Large intestine (tissue), 3 donors: Measurements from ENCODE around the gene CDH24. TPM values are rescaled to one million over a fixed set of nuclear protein-coding genes. Genes with fewer than 3 reads are reported as not detected.
A peak's percentile ranks its signal among the peaks of the same experiment; 100 is the strongest.

Source experiments
- DNase-seq, 2 donors: peaks; one replicate each; pipeline versions ENCODE4 v3.0.0 to v3.0.0-alpha.2; 2013
- H3K27ac ChIP-seq: one replicate; pipeline ENCODE4 v1.5.1; 2013; ENCODE audit warnings: low read length
- H3K27me3 ChIP-seq: 2 replicates; pipeline ENCODE4 v1.6.1; 2013; ENCODE audit warnings: low read length; ENCODE audit not compliant: control insufficient read depth, insufficient read depth
- H3K36me3 ChIP-seq: 2 replicates; pipeline ENCODE4 v1.6.1; 2013; ENCODE audit warnings: low read length; ENCODE audit not compliant: control insufficient read depth, insufficient read depth
- H3K4me1 ChIP-seq: one replicate; pipeline ENCODE4 v1.6.1; 2013; ENCODE audit warnings: low read length; ENCODE audit not compliant: control insufficient read depth, insufficient read depth
- H3K4me3 ChIP-seq: one replicate; pipeline ENCODE4 v1.5.1; 2013; ENCODE audit warnings: low read length
- H3K9me3 ChIP-seq: one replicate; pipeline ENCODE4 v1.6.1; 2013; ENCODE audit warnings: mild to moderate bottlenecking, low read depth, low read length, moderate library complexity; ENCODE audit not compliant: control insufficient read depth
- WGBS: methylation state at CpG from one replicate; pipeline ENCODE4 v1.1.5; 2013; ENCODE audit warnings: low lambda C conversion rate; ENCODE audit not compliant: insufficient coverage; 5-methylcytosine and 5-hydroxymethylcytosine counted together
- polyA plus RNA-seq: library from polyadenylated mRNA; unstranded; fragments of 120-200 nt; gene quantifications from one replicate; pipeline ENCODE4 v1.2.1, GENCODE V29; 2013

The CDH24 gene
- polyA plus RNA-seq, 1 donor = 10.5 TPM

DNA sequence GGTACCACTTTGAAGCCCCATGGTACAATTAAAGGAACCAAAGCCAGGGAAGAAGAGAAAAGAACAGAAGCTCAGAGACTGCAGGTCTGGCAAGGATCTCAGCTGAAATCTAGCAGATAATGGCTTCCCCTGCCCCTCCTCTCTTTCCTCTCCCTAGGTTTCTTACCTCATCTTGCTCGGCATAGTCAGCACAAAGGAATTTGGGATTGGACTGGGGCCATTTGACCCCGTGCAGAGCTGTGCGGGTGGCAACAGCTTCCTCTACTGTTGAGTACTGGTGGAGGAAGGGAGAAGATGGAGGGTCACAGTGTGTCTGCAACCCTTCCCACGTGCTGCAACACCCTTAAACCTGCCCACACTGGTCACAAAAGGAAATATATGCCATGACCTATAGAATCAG, 4.7 kb upstream of the CDH24 start:
- H3K9me3 ChIP-seq = no peaks in the 10 kb centered on the region
- WGBS = no CpG with 5 or more reads among the region's 4 CpGs
- H3K4me3 ChIP-seq = no peak overlapping the region
- peaks cover 78% of the 10 kb centered on the region for H3K36me3 ChIP-seq
- no peak overlapping the region for H3K27ac ChIP-seq
- DNase-seq = no peak
- H3K27me3 ChIP-seq = no peaks in the 10 kb centered on the region
- H3K4me1 ChIP-seq = peaks cover 2% of the 10 kb centered on the region

- no peak for DNase-seq
- H3K4me3 ChIP-seq = no peak overlapping the region
- no peak overlapping the region for H3K27ac ChIP-seq
- no CpG with 5 or more reads among the region's 17 CpGs for WGBS
- no peaks in the 10 kb centered on the region for H3K27me3 ChIP-seq
- H3K36me3 ChIP-seq = peaks cover 66% of the 10 kb centered on the region
- H3K9me3 ChIP-seq = no peaks in the 10 kb centered on the region
- H3K4me1 ChIP-seq = peaks cover 13% of the 10 kb centered on the region
Observed at GRCh38 chr14:23060536-23061260, 3.4 kb upstream of the CDH24 start.

DNA sequence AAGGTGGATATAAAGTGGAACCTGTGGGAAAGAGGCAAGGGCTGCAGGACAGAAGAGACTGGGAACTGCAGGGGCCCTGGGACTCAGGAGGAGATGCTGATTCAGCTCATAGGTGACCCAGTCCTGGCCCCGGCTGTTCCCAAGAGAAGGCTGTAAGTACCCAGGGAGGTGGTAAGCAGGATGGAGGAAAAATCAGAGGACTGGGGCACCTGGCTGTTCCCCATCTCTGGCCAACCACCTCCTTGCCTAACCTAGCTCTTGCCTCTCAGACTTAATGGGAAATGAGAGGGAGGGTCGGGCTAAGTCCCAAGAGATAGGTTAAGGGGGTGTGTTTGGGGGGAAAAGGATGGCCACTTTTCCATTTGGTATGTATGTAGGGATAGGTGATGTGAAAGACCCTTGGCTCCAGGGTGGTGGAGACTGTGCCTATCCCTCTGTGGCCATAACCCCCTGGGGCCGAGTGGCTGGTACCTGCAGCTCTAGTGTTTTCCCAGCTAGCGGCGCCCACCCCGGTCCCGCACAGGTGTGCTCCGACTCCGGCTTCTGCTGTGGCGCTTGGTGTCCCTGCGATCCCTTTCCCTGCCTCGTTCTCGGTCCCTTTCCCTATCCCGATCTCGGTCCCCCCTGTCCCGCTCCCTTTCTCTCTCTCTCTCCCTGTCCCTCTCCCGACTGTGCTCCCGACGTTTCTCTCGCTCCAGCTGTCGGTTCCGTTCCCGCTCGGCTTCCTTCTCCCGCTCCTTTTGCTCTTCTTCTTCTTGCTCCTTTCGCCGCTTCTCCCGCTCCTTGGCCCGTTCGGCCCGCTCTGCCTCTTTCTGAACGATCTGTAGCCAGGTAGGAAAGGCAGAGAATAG, 1.6 kb upstream of the CDH24 start:
- no peak overlapping the region for H3K27ac ChIP-seq
- no peaks in the 10 kb centered on the region for H3K9me3 ChIP-seq
- no peak overlapping the region for H3K4me3 ChIP-seq
- no peak for DNase-seq
- no peaks in the 10 kb centered on the region for H3K27me3 ChIP-seq
- H3K4me1 ChIP-seq = peaks cover 13% of the 10 kb centered on the region
- H3K36me3 ChIP-seq = peaks cover 48% of the 10 kb centered on the region
- WGBS = 92% methylated on average over 7 of the region's 32 CpGs

GRCh38 chr14:23057757-23058653, 685 bp upstream of the CDH24 start:
- H3K9me3 ChIP-seq = no peaks in the 10 kb centered on the region
- no peaks in the 10 kb centered on the region for H3K27me3 ChIP-seq
- peak; percentile 84 to 87 for DNase-seq
- H3K4me3 ChIP-seq = peak overlapping the region; percentile 69
- peaks cover 13% of the 10 kb centered on the region for H3K4me1 ChIP-seq
- peak overlapping the region; percentile 48 for H3K27ac ChIP-seq
- no CpG with 5 or more reads among the region's 51 CpGs for WGBS
- peaks cover 42% of the 10 kb centered on the region for H3K36me3 ChIP-seq

DNA sequence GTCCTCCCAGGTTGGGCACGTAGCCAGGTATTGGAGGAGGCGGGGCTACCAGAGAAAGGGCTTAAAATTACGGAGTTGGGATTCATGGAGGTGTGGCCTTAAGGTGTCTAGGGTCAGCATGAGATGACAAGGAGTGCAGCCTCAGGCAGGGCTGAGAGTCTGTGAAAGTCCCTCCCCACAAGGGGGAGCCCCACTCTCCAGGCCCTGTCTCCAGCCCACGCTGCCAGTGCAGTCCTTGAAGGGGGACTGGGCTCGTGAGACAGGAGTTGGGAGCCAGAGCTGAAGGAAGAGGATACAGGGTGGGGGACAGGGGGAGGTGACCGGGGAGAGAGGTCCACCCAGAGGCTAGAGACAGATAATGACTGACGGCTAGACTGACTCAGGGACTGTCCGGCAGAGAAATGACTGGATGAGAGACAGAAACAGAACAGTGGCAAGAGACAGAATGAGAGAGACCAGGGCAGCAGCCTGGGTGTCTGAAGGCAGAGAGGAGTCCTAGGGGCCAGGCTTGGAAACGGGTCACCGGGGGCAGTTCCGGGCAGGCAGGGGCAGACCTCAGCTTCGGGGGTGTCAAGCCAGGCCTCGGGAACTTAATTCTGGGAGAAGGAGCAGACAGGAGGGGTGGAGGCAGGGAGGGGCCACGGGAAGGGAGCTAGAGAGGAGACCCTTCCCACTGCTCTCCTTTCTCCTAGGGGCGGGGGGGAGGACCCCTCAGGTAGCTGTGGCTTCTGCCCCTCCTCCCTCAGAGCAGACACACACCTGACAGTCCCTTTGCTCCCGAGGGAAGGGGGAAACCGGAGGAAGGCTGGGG, 970 bp downstream of the CDH24 start:
- no peaks in the 10 kb centered on the region for H3K27me3 ChIP-seq
- H3K4me1 ChIP-seq = peaks cover 13% of the 10 kb centered on the region
- 0% methylated on average over 1 of the region's 17 CpGs for WGBS
- peak overlapping the region; percentile 43 for H3K4me3 ChIP-seq
- no peaks in the 10 kb centered on the region for H3K9me3 ChIP-seq
- DNase-seq = peak; percentile 54 to 69
- peaks cover 29% of the 10 kb centered on the region for H3K36me3 ChIP-seq
- H3K27ac ChIP-seq = no peak overlapping the region

- no peaks in the 10 kb centered on the region for H3K9me3 ChIP-seq
- no peak overlapping the region for H3K27ac ChIP-seq
- no peak overlapping the region for H3K4me3 ChIP-seq
- H3K4me1 ChIP-seq = peaks cover 13% of the 10 kb centered on the region
- no peaks in the 10 kb centered on the region for H3K27me3 ChIP-seq
- H3K36me3 ChIP-seq = peaks cover 23% of the 10 kb centered on the region
- WGBS = no CpG with 5 or more reads among the region's 6 CpGs
- no peak for DNase-seq
Observed at GRCh38 chr14:23055621-23056144, 1.6 kb downstream of the CDH24 start.

- Histone ChIP-seq H3K4me3 (no peak overlapping the region), H3K27ac (no peak overlapping the region), H3K27me3 (no peaks in the 10 kb centered on the region), H3K36me3 (peaks cover 18% of the 10 kb centered on the region), H3K9me3 (no peaks in the 10 kb centered on the region), H3K4me1 (peaks cover 13% of the 10 kb centered on the region)
- no peak for DNase-seq
- WGBS = no CpG with 5 or more reads among the region's 12 CpGs
Observed at GRCh38 chr14:23055147-23055550, 2.2 kb downstream of the CDH24 start.

GRCh38 chr14:23054000-23054811, 3.1 kb downstream of the CDH24 start:
- no peaks in the 10 kb centered on the region for H3K9me3 ChIP-seq
- peaks cover 13% of the 10 kb centered on the region for H3K4me1 ChIP-seq
- no peak overlapping the region for H3K4me3 ChIP-seq
- H3K27me3 ChIP-seq = no peaks in the 10 kb centered on the region
- H3K36me3 ChIP-seq = peaks cover 10% of the 10 kb centered on the region
- DNase-seq = no peak
- WGBS = no CpG with 5 or more reads among the region's 17 CpGs
- H3K27ac ChIP-seq = no peak overlapping the region

DNA sequence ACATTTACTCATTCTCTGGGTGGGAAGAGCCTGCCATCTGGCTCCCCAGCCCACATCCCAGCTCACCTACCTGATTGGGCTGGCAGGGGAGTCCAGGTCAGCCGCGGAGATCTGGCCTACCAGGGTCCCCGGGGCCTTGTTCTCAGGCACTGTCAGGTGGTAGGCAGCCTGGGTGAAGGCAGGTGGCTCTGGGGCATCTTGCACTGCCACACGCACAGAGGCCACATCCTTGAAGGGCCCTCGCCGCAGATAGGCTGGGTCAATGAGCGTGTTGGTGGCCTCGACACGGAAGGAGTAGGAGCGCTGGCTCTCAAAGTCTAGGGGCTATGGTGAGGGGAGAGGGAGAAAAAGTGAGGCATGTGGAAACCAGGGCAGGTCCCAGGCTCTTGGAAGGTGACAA, 3.9 kb downstream of the CDH24 start:
- H3K36me3 ChIP-seq = peaks cover 2% of the 10 kb centered on the region
- H3K4me1 ChIP-seq = peaks cover 13% of the 10 kb centered on the region
- no CpG with 5 or more reads among the region's 10 CpGs for WGBS
- no peak for DNase-seq
- no peak overlapping the region for H3K27ac ChIP-seq
- peaks cover under 1% of the 10 kb centered on the region for H3K9me3 ChIP-seq
- no peak overlapping the region for H3K4me3 ChIP-seq
- no peaks in the 10 kb centered on the region for H3K27me3 ChIP-seq
